Transverse colon (tissue), 3 donors: ENCODE data around the gene REEP6.

Source experiments
- CTCF ChIP-seq, 5 experiments: fragments of 200-600 bp in 3 of 5; fragments of 450-650 bp in 2 of 5; sonication (generic) in 3 of 5; IDR thresholded peaks; 1 replicate in 2 of 5; 2 replicates in 3 of 5; pipeline ENCODE4 v1.5.1; 2016 to 2017; ENCODE audit warnings: antibody characterized with exemption in 5 of 5, inconsistent platforms in 3 of 5, mild to moderate bottlenecking in 2 of 5, moderate library complexity in 1 of 5
- POLR2A ChIP-seq: fragments of 450-650 bp; IDR thresholded peaks from one replicate; pipeline ENCODE4 v1.6.1; 2016; ENCODE audit warnings: antibody characterized with exemption, mild to moderate bottlenecking, moderate library complexity

GRCh38 chr19:1516395-1516753, 25.4 kb downstream of the REEP6 start:
- TF ChIP-seq CTCF (IDR thresholded peaks at IDR 0.05) (no peak), POLR2A (no peak)
